ENCODE results near the gene KCNAB3. TPM values are rescaled to one million over a fixed set of nuclear protein-coding genes. Genes with fewer than 3 reads are reported as not detected.

Gene KCNAB3
- total and polyA plus RNA-seq, 2 donors (not counting 3 experiments of a cell fraction or from before 2014, with no cell fraction given), result 1.3 to 2.4 TPM

DNA sequence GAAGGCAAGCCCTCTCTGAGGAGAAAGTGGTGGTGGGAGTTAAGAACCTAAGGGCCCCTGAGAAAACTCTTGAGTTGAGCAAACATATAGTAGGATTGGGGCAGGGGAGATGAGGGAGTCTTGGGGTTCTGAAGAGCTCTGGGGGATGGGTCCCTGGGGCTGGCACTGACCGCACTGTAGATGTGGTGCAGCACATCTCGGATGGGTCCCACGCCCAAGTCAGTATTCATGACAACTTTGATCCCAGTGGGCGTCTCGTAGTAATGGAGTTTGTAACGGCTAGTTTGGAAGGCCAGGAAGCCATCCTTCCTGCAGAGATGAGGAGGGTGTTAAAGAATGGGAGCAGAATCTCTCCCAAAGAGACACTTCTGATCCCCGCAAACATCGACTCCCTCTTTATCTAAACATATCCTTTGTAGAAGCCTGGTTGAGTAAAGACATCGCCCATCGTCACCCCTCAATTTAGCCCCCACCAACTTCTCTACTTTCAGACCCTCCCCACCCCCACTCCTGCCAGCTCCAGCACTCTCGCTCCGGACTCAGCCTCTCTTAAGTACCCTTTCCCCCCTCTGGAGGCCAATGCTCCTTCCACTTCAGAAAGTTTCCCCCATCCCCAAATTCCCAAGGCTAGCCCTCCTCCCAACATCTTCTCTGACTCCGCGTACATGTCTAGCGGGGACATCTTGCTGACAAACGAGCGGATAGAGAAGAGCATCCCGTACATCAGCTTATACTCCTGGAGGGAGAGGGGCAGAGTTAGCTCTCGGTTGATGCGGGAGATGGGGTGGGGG, 1.4 kb upstream of the KCNAB3 start:
- Histone ChIP-seq H3K36me3 (ENCODE audit: control insufficient read depth in 2 of 2, extremely low read depth in 1 of 2, insufficient read depth in 2 of 2, low read length in 2 of 2) (no peaks in the 10 kb centered on the region), H3K79me2 (ENCODE audit: control insufficient read depth, insufficient read depth, low read length) (peaks cover 34% of the 10 kb centered on the region), H3K4me1 (ENCODE audit: control insufficient read depth, extremely low read depth, insufficient read depth, low read length) (peaks cover 23% of the 10 kb centered on the region), H3K4me3 (replicated peaks in 1 of 3; ENCODE audit: insufficient read depth in 1 of 3, low read depth in 1 of 3, low read length in 3 of 3) (peak overlapping the region; percentile 74 to 84 (median 78)), H4K20me1 (replicated peaks; ENCODE audit: control insufficient read depth, extremely low read depth, insufficient read depth, low read length) (no peaks in the 10 kb centered on the region), H3K27me3 (ENCODE audit: control insufficient read depth in 2 of 2, insufficient read depth in 2 of 2, low read length in 2 of 2) (no peaks in the 10 kb centered on the region), H3K9me1 (replicated peaks; ENCODE audit: control insufficient read depth, extremely low read depth, insufficient read depth, low read length) (no peaks in the 10 kb centered on the region), H3K27ac (ENCODE audit: insufficient read depth, low read depth, low read length) (no peak overlapping the region), H3K4me2 (ENCODE audit: insufficient read depth, low read length) (peak overlapping the region; percentile 60), H2AFZ (ENCODE audit: low read depth, low read length) (peak overlapping the region; percentile 78), H3K9me3 (replicated peaks; ENCODE audit: control insufficient read depth, insufficient read depth, low read length) (no peaks in the 10 kb centered on the region), H3K9ac (replicated peaks; ENCODE audit: extremely low read depth, insufficient read depth, low read length) (peak overlapping the region; percentile 67)
- CTCF ChIA-PET, result interaction anchor here (0.7 to 4.2 kb wide), 8 partner anchors 13 to 187 kb away, joined by 3 to 42 read pairs (median 9); no protein-coding TSS in a partner anchor
- intact Hi-C loops (cut with micrococcal nuclease) (no loop called here), dilution Hi-C loops (cut with MboI; ENCODE audit: extremely low pct_ligation_motif_present, low sequenced_read_pairs) (no loop called here)
- POLR2A ChIA-PET, result no interaction called here
- BruUV-seq (replicated peaks), result TSS peak; percentile 72
- TF ChIP-seq, protein P1, sequence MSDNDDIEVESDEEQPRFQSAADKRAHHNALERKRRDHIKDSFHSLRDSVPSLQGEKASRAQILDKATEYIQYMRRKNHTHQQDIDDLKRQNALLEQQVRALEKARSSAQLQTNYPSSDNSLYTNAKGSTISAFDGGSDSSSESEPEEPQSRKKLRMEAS (IDR thresholded peaks at IDR 0.05; ENCODE audit: insufficient read depth, insufficient read length), result no peak
- TF ChIP-seq FOS (IDR thresholded peaks at IDR 0.05; ENCODE audit: borderline replicate concordance, insufficient read depth, low read length) (no peak), CTCF (IDR thresholded peaks at IDR 0.05; ENCODE audit: extremely low read depth in 1 of 2, insufficient read depth in 1 of 2, low read depth in 1 of 2, low read length in 2 of 2) (no peak), POLR2AphosphoS5 (IDR thresholded peaks at IDR 0.05; ENCODE audit: insufficient read depth, low read depth, low read length) (no peak), JUN (IDR thresholded peaks at IDR 0.05; ENCODE audit: borderline replicate concordance, insufficient read depth, insufficient read length, low read depth) (no peak), EZH2 (IDR thresholded peaks at IDR 0.05; ENCODE audit: borderline replicate concordance, low read depth, low read length, severe bottlenecking) (no peak), MYC (IDR thresholded peaks at IDR 0.05; ENCODE audit: low read depth, low read length) (no peak), GATA2 (IDR thresholded peaks at IDR 0.05; ENCODE audit: insufficient read depth, insufficient read length, low read depth, low read length) (no peak), POLR2A (IDR thresholded peaks at IDR 0.05; ENCODE audit: low read depth, low read length) (no peak)
- DNase-seq (ENCODE audit: low read depth, low spot score) (no peak), FAIRE-seq (no peak)
